HEK293T (cell line): ENCODE measurements around the gene LAMA3.

Experiments used
- ARNT ChIP-seq: fragments of 450-650 bp; IDR thresholded peaks from 2 replicates; pipeline ENCODE4 v1.6.1; 2017; ENCODE audit warnings: mild to moderate bottlenecking
- BHLHE40 ChIP-seq: fragments of 450-650 bp; IDR thresholded peaks from 2 replicates; pipeline ENCODE4 v1.6.1; 2016; ENCODE audit warnings: mild to moderate bottlenecking, moderate library complexity, borderline replicate concordance
- FOXA1 ChIP-seq: fragments of 450-650 bp; IDR thresholded peaks from 2 replicates; pipeline ENCODE4 v1.6.1; 2016; ENCODE audit warnings: mild to moderate bottlenecking
- FOXM1 ChIP-seq: fragments of 450-650 bp; IDR thresholded peaks from 2 replicates; pipeline ENCODE4 v1.6.1; 2017; ENCODE audit warnings: mild to moderate bottlenecking, borderline replicate concordance
- NFRKB ChIP-seq: fragments of 450-650 bp; IDR thresholded peaks from 2 replicates; pipeline ENCODE4 v1.6.1; 2016; ENCODE audit warnings: mild to moderate bottlenecking, moderate library complexity
- SUZ12 ChIP-seq: fragments of 450-650 bp; IDR thresholded peaks from 2 replicates; pipeline ENCODE4 v1.6.1; 2016; ENCODE audit warnings: mild to moderate bottlenecking
- TARDBP ChIP-seq: fragments of 450-650 bp; IDR thresholded peaks from 2 replicates; pipeline ENCODE4 v1.6.1; 2016

- no peak for TF ChIP-seq FOXA1
- TF ChIP-seq BHLHE40: no peak
- TF ChIP-seq FOXM1: no peak
- TF ChIP-seq NFRKB: no peak
- no peak for TF ChIP-seq ARNT
- TF ChIP-seq SUZ12: no peak
- no peak for TF ChIP-seq TARDBP
These were observed 175.4 kb downstream of the LAMA3 start for GRCh38 chr18:23864624-23865023.
